ENCODE data around the gene TRAPPC5.

DNA sequence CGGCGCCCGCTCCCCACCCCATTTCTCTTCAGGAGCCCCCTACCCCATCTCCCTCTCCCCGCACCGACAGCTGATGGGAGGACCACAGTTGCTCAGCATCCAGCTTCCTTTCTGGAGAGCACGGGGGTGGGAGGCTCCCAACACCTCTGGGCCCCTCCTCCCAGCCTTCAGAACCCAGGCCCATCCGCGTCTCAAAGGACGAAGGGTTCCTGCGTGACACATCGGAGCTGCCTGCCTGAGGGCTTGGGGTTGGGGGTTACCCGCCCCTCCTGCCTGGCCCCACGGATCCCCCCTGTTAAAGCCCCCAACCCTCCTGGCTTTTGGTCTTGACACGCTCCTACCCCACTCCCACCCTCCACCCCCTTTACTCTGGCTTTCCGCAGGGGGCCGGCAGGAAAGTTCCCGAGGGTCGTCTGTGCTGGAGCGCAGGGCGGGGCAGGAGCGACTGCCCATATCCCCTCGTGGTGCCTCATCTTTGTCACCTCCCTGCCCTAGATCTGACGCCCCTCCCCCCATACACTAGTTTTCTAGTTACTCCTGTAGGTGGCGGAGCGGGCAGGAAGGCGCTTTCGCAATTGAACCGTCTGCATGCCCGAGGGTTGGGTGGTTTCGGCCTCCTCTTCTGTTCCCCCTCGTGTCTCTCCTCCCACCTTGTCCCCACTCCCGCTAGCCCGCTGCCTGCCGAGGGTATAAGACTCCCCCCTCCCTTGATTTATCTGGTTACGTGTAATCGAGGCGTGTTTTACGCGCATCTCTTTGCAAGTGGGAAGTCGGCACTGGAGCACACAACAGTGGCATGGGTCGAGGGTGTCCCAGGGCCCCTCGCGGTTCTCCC is 924 bp downstream of the TRAPPC5 start:
- no peak for TF ChIP-seq EZH2 (IDR thresholded peaks at IDR 0.05; ENCODE audit: borderline replicate concordance, low read depth, low read length, poor library complexity, severe bottlenecking)
- TF ChIP-seq, protein P1, sequence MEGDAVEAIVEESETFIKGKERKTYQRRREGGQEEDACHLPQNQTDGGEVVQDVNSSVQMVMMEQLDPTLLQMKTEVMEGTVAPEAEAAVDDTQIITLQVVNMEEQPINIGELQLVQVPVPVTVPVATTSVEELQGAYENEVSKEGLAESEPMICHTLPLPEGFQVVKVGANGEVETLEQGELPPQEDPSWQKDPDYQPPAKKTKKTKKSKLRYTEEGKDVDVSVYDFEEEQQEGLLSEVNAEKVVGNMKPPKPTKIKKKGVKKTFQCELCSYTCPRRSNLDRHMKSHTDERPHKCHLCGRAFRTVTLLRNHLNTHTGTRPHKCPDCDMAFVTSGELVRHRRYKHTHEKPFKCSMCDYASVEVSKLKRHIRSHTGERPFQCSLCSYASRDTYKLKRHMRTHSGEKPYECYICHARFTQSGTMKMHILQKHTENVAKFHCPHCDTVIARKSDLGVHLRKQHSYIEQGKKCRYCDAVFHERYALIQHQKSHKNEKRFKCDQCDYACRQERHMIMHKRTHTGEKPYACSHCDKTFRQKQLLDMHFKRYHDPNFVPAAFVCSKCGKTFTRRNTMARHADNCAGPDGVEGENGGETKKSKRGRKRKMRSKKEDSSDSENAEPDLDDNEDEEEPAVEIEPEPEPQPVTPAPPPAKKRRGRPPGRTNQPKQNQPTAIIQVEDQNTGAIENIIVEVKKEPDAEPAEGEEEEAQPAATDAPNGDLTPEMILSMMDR (conservative IDR thresholded peaks at IDR 0.05; ENCODE audit: low read depth, low read length), result peak; percentile 64

Measured in A673 (cell line).